GM19395 (cell line): ENCODE data around the gene PTPN11.
A peak's percentile ranks its signal among the peaks of the same experiment; 100 is the strongest.
"Not testable (repeated sequence)": the region's sequence is repeated elsewhere in the genome, so short reads cannot be mapped to it uniquely, and the experiment has no call there.

Experiments
- ATAC-seq: cut with Tn5 transposase; IDR thresholded peaks from one replicate; pipeline ENCODE4 v1.9.1; 2021; ENCODE audit warnings: mild to moderate bottlenecking, moderate library complexity; ENCODE audit not compliant: unreplicated experiment

The PTPN11 gene

GRCh38 chr12:112409064-112409905 is 9.5 kb upstream of the PTPN11 start, which contains the start of gene RPL6:
Gene RPL6 (minus strand): TSS chr12:112409605. CDS start chr12:112408656, 949 bp downstream.
- ATAC-seq: peak; percentile 88

GRCh38 chr12:112409906-112410244 is 8.9 kb upstream of the PTPN11 start:
- ATAC-seq: no peak

- ATAC-seq: no peak
Measured at GRCh38 chr12:112413855-112414625, 4.7 kb upstream of the PTPN11 start.

GRCh38 chr12:112415457-112415856 is 3.3 kb upstream of the PTPN11 start:
- ATAC-seq: not testable (repeated sequence)

- ATAC-seq: no peak
Measured at GRCh38 chr12:112418273-112418607, 507 bp upstream of the PTPN11 start.

GRCh38 chr12:112419297-112420133 is 768 bp downstream of the PTPN11 start:
- peak; percentile 43 for ATAC-seq

- ATAC-seq: no peak
Measured at GRCh38 chr12:112420740-112421139, 2.0 kb downstream of the PTPN11 start.

- no peak for ATAC-seq
Measured at GRCh38 chr12:112421363-112421762, 2.6 kb downstream of the PTPN11 start.

- no peak for ATAC-seq
Measured at GRCh38 chr12:112422531-112422930, 3.8 kb downstream of the PTPN11 start.

- no peak for ATAC-seq
Measured at GRCh38 chr12:112424126-112424525, 5.4 kb downstream of the PTPN11 start.

GRCh38 chr12:112425582-112426382 is 7.0 kb downstream of the PTPN11 start:
- no peak for ATAC-seq

GRCh38 chr12:112427760-112428159 is 9.0 kb downstream of the PTPN11 start:
- no peak for ATAC-seq

- no peak for ATAC-seq
Measured at GRCh38 chr12:112430929-112431328, 12.2 kb downstream of the PTPN11 start.

GRCh38 chr12:112431965-112432364 is 13.2 kb downstream of the PTPN11 start:
- ATAC-seq: no peak

- ATAC-seq: no peak
Measured at GRCh38 chr12:112433551-112433950, 14.8 kb downstream of the PTPN11 start.

GRCh38 chr12:112438645-112439044 is 19.9 kb downstream of the PTPN11 start:
- not testable (repeated sequence) for ATAC-seq

GRCh38 chr12:112439769-112440168 is 21.0 kb downstream of the PTPN11 start:
- ATAC-seq: no peak

GRCh38 chr12:112440653-112441052 is 21.9 kb downstream of the PTPN11 start:
- ATAC-seq: not testable (repeated sequence)

GRCh38 chr12:112443916-112444315 is 25.2 kb downstream of the PTPN11 start:
- ATAC-seq: no peak

GRCh38 chr12:112446008-112446725 is 27.4 kb downstream of the PTPN11 start:
- no peak for ATAC-seq
